OCI-LY3 (cell line): ENCODE measurements around the gene PPIP5K2.

Experiments
- CTCF ChIP-seq: fragments of 200-600, 300-600 bp; sonication (generic); IDR thresholded peaks from 2 replicates; pipeline ENCODE4 v1.5.1; 2014; ENCODE audit warnings: antibody characterized with exemption, low read length, low read depth
- EZH2phosphoT487 ChIP-seq: fragments of 200-600 bp; shearing (Covaris generic); IDR thresholded peaks from 2 replicates; pipeline ENCODE4 v1.6.1; 2018; ENCODE audit warnings: antibody characterized with exemption, mixed run types, low read depth

- TF ChIP-seq CTCF (no peak), EZH2phosphoT487 (no peak)
These were observed 91.8 kb downstream of the PPIP5K2 start for GRCh38 chr5:103211576-103212561.
